Upper lobe of left lung (tissue), 6 donors: ENCODE measurements around the gene ZNF772. TPM values are rescaled to one million over a fixed set of nuclear protein-coding genes. Genes with fewer than 3 reads are reported as not detected.
"Not testable (repeated sequence)": the region's sequence is repeated elsewhere in the genome, so short reads cannot be mapped to it uniquely, and the experiment has no call there.

ENCODE experiments used
- ATAC-seq, 2 donors: fragments of 200-7000 bp; cut with Tn5 transposase; one replicate each; pipeline ENCODE4 v1.9.1; 2022; ENCODE audit warnings: mild to moderate bottlenecking in 2 of 2, moderate library complexity in 2 of 2; ENCODE audit not compliant: low FRiP score in 2 of 2
- DNase-seq, 2 donors: peaks; one replicate each; pipeline ENCODE4 v3.0.0-alpha.2; 2019 to 2020
- H3K27ac ChIP-seq, 4 donors: fragments of 200-600 bp; sonication (generic); one replicate each; pipeline ENCODE4 v1.5.1; 2016 to 2019
- H3K27me3 ChIP-seq, 4 donors: fragments of 200-600 bp; sonication (generic); one replicate each; pipeline ENCODE4 v1.5.1; 2017 to 2019
- H3K36me3 ChIP-seq, 4 donors: fragments of 200-600 bp; sonication (generic); one replicate each; pipeline ENCODE4 v1.5.1; 2016 to 2019
- H3K4me1 ChIP-seq, 4 donors: fragments of 200-600 bp; sonication (generic); one replicate each; pipeline ENCODE4 v1.5.1; 2018 to 2019
- H3K4me3 ChIP-seq, 4 donors: fragments of 200-600 bp; sonication (generic); one replicate each; pipeline ENCODE4 v1.5.1; 2017 to 2019; ENCODE audit warnings: mild to moderate bottlenecking in 2 of 4, moderate library complexity in 1 of 4
- H3K9me3 ChIP-seq, 4 donors: fragments of 200-600 bp; sonication (generic); one replicate each; pipeline ENCODE4 v1.5.1; 2018 to 2019
- CTCF ChIP-seq, 6 experiments: fragments of 450-650 bp in 4 of 6; fragments of 200-600 bp in 2 of 6; sonication (generic) in 2 of 6; IDR thresholded peaks; one replicate each; pipeline ENCODE4 v1.5.1; 2016 to 2019; ENCODE audit warnings: antibody characterized with exemption in 6 of 6
- EP300 ChIP-seq, 4 donors: sonication (generic); formaldehyde crosslinking; IDR thresholded peaks; one replicate each; pipeline ENCODE4 v1.5.1; 2017; ENCODE audit warnings: antibody characterized with exemption in 4 of 4, control low read depth in 2 of 4
- POLR2A ChIP-seq, 4 donors: fragments of 450-650 bp; IDR thresholded peaks; one replicate each; pipeline ENCODE4 v1.5.1; 2016 to 2017; ENCODE audit warnings: antibody characterized with exemption in 4 of 4, mild to moderate bottlenecking in 2 of 4
- POLR2AphosphoS5 ChIP-seq, 2 donors: sonication (generic); formaldehyde crosslinking; IDR thresholded peaks; one replicate each; pipeline ENCODE4 v1.5.1; 2017; ENCODE audit warnings: antibody characterized with exemption in 2 of 2
- WGBS, 2 donors: methylation state at CpG; one replicate each; pipeline ENCODE4 v1.1.5; 2017 to 2018; 5-methylcytosine and 5-hydroxymethylcytosine counted together
- total RNA-seq, 6 donors: library from RNA; depleted of rRNA in 4 of 6; stranded (reverse); fragments of >200 nt in 4 of 6; gene quantifications; one replicate each; pipeline versions ENCODE4 v1.1.0 to v1.2.1, GENCODE V29; 2016 to 2021
- donor health status: DM: no; HTN: no; CAD: no; lungs with moderate emphysema.
- donor health status: DM: no; HTN: yes; CAD: no; lungs with severe emphysema.

The ZNF772 gene
- 10 to 100 TPM in 1 of 6 donors, 1 to 10 TPM in 5; 4.3 to 17.3 (median 6.8) TPM for total RNA-seq

- ATAC-seq (peak; percentile 97 to 98), DNase-seq (peak; percentile 85 to 91)
- H3K36me3 ChIP-seq: peaks cover 4 to 36% (median 29%) of the 10 kb centered on the region in 4 donors
- peak within 1 kb of the TSS; percentile 33 to 76 (median 64) for H3K4me3 ChIP-seq
- peaks cover 7 to 14% (median 9%) of the 10 kb centered on the region in 4 donors for H3K4me1 ChIP-seq
- WGBS, 2 donors: 8 to 15% methylated on average over 20 to 38 of the region's 38 CpGs
- no peak for TF ChIP-seq EP300 (IDR thresholded peaks at IDR 0.05)
- TF ChIP-seq POLR2A (IDR thresholded peaks at IDR 0.05): no peak
- peak; percentile 55 to 60 for TF ChIP-seq POLR2AphosphoS5 (IDR thresholded peaks at IDR 0.05)
- TF ChIP-seq CTCF (IDR thresholded peaks at IDR 0.05): peak; percentile 24 to 80 (median 44)
- H3K9me3 ChIP-seq: peaks cover 40 to 61% (median 58%) of the 10 kb centered on the region in 4 donors
- no peaks in the 10 kb centered on the region for H3K27me3 ChIP-seq
- peak within 1 kb of the TSS; percentile 66 to 84 (median 80) for H3K27ac ChIP-seq
Measured at GRCh38 chr19:57477191-57478008, at the start of gene ZNF772. Gene ZNF772 (minus strand): TSS chr19:57477566. CDS start chr19:57477309, 257 bp downstream.

GRCh38 chr19:57518021-57518420, 40.7 kb upstream of the ZNF772 start:
- Histone ChIP-seq H3K36me3 (peaks cover 0 to 31% (median 15%) of the 10 kb centered on the region in 4 donors), H3K9me3 (peaks cover 2 to 65% (median 20%) of the 10 kb centered on the region in 4 donors)
- not testable (repeated sequence) for H3K4me1 ChIP-seq, ATAC-seq, H3K4me3 ChIP-seq, H3K27me3 ChIP-seq, DNase-seq, H3K27ac ChIP-seq
- 71 to 72% methylated on average over 4 of the region's 4 CpGs for WGBS, 2 donors

GRCh38 chr19:57515255-57515654, 37.9 kb upstream of the ZNF772 start:
- TF ChIP-seq CTCF (IDR thresholded peaks at IDR 0.05): no peak
- no peak for TF ChIP-seq EP300 (IDR thresholded peaks at IDR 0.05)
- TF ChIP-seq POLR2A (IDR thresholded peaks at IDR 0.05): no peak
- no peak for TF ChIP-seq POLR2AphosphoS5 (IDR thresholded peaks at IDR 0.05)
- WGBS, 2 donors: 98 to 99% methylated on average over 5 of the region's 5 CpGs
- Histone ChIP-seq H3K36me3 (peaks cover 0 to 31% (median 15%) of the 10 kb centered on the region in 4 donors), H3K9me3 (peaks cover 4 to 78% (median 43%) of the 10 kb centered on the region in 4 donors), H3K27ac (no peak overlapping the region), H3K4me3 (no peak overlapping the region), H3K27me3 (no peaks in the 10 kb centered on the region), H3K4me1 (no peaks in the 10 kb centered on the region)
- ATAC-seq (no peak), DNase-seq (no peak)

- DNase-seq: no peak
- WGBS, 2 donors: 94 to 97% methylated on average over 6 of the region's 6 CpGs
Measured at GRCh38 chr19:57512845-57513244, 35.5 kb upstream of the ZNF772 start.

GRCh38 chr19:57511484-57511883, 34.1 kb upstream of the ZNF772 start:
- Histone ChIP-seq H3K4me3 (no peak overlapping the region), H3K4me1 (no peaks in the 10 kb centered on the region), H3K27me3 (no peaks in the 10 kb centered on the region), H3K27ac (no peak overlapping the region), H3K9me3 (peaks cover 13 to 83% (median 58%) of the 10 kb centered on the region in 4 donors), H3K36me3 (peaks cover 11 to 37% (median 21%) of the 10 kb centered on the region in 4 donors)
- DNase-seq (no peak), ATAC-seq (no peak)
- no peak for TF ChIP-seq POLR2A (IDR thresholded peaks at IDR 0.05)
- TF ChIP-seq POLR2AphosphoS5 (IDR thresholded peaks at IDR 0.05): no peak
- no peak for TF ChIP-seq CTCF (IDR thresholded peaks at IDR 0.05)
- TF ChIP-seq EP300 (IDR thresholded peaks at IDR 0.05): no peak

More at GRCh38 chr19:57512845-57513244, 35.5 kb upstream of the ZNF772 start:
- H3K4me1 ChIP-seq: no peaks in the 10 kb centered on the region
- no peak overlapping the region for H3K27ac ChIP-seq
- peaks cover 8 to 81% (median 52%) of the 10 kb centered on the region in 4 donors for H3K9me3 ChIP-seq
- TF ChIP-seq POLR2AphosphoS5 (IDR thresholded peaks at IDR 0.05): no peak
- H3K36me3 ChIP-seq: peaks cover 0 to 31% (median 15%) of the 10 kb centered on the region in 4 donors
- ATAC-seq: no peak
- H3K4me3 ChIP-seq: no peak overlapping the region
- no peaks in the 10 kb centered on the region for H3K27me3 ChIP-seq
